Measurements from ENCODE around the gene DNM3. TPM values are rescaled to one million over a fixed set of nuclear protein-coding genes. Genes with fewer than 3 reads are reported as not detected.

The DNM3 gene
- total and polyA plus RNA-seq, 10 of the 15 experiments (the other 5 are each of a cell fraction or from before 2014, with no cell fraction given), result 0.03 to 1.5 (median 0.08) TPM; not detected in 3

GRCh38 chr1:172134087-172134731 lies 292.9 kb downstream of the DNM3 start (continued):
- TF ChIP-seq E4F1 (IDR thresholded peaks at IDR 0.05; ENCODE audit: borderline replicate concordance, partially characterized antibody) (no peak), SMAD1 (IDR thresholded peaks at IDR 0.05; ENCODE audit: low read depth, partially characterized antibody) (no peak), ZNF384 (IDR thresholded peaks at IDR 0.05; ENCODE audit: borderline replicate concordance, low read depth, low read length) (no peak)

DNA sequence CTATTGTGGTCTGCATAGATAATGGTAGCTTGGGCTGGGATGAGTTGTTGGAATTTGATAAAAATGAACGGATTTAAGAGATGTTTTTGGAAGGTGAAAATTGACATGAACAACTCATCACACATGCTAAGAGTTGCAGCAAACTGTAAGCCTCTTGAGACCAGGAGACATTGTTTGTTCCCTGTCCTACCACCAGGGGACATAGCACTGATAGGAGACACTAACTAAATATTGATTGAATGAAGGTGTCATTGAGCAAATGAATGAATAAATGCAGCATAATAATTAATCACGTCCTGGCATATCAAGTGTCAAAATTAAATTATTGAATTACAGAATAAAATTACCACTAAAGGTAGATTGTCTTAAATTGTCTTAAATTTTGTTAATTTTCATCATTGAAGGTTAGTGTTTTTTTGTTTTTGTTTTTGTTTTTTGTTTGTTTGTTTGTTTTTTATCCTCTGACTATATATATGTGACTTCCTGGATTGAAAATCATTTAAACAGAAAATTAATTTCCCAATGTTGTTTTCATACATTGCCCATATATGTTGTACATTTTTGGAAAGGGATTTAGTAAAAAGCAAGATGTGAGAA lies 293.9 kb downstream of the DNM3 start:
- FAIRE-seq (no peak), ATAC-seq (peak; percentile 62)
- TF ChIP-seq JUND (IDR thresholded peaks at IDR 0.05; ENCODE audit: low read depth, low read length), result no peak
- no peak for TF ChIP-seq RELB (IDR thresholded peaks at IDR 0.05; ENCODE audit: low read depth)
- no peak for TF ChIP-seq MTA2 (IDR thresholded peaks at IDR 0.05; ENCODE audit: low read depth)
- no peak for TF ChIP-seq E2F8 (IDR thresholded peaks at IDR 0.05; ENCODE audit: low read depth, partially characterized antibody)
- TF ChIP-seq YY1 (IDR thresholded peaks at IDR 0.05; ENCODE audit: low read depth, low read length), result 0 out of 2 replicates have a peak, but pooled peaks have one; percentile 20
- no peak for TF ChIP-seq ELK1 (IDR thresholded peaks at IDR 0.05; ENCODE audit: low read depth, low read length)
- TF ChIP-seq, protein P1, sequence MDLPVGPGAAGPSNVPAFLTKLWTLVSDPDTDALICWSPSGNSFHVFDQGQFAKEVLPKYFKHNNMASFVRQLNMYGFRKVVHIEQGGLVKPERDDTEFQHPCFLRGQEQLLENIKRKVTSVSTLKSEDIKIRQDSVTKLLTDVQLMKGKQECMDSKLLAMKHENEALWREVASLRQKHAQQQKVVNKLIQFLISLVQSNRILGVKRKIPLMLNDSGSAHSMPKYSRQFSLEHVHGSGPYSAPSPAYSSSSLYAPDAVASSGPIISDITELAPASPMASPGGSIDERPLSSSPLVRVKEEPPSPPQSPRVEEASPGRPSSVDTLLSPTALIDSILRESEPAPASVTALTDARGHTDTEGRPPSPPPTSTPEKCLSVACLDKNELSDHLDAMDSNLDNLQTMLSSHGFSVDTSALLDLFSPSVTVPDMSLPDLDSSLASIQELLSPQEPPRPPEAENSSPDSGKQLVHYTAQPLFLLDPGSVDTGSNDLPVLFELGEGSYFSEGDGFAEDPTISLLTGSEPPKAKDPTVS (IDR thresholded peaks at IDR 0.05; ENCODE audit: low read depth, low read length), result no peak

More for the DNA sequence above, 293.9 kb downstream of the DNM3 start:
- BruUV-seq (replicated peaks), result no TSS peak
- in situ Hi-C loops (cut with MboI), result no loop called here
- ChIA-PET POLR2A (no interaction called here), SMC1A (ENCODE audit: uncharacterized antibody, unreplicated experiment) (interaction anchor here (0.9 to 6.1 kb wide), 8 partner anchors 8 to 264 kb away, joined by 3 to 39 read pairs (median 4); no protein-coding TSS in a partner anchor), RAD21 (ENCODE audit: unreplicated experiment) (interaction anchor here (1.0 to 4.3 kb wide), 4 partner anchors 46 to 264 kb away, joined by 5 to 24 read pairs (median 6); no protein-coding TSS in a partner anchor), CTCF (interaction anchor here (0.6 to 4.3 kb wide), 14 partner anchors 9 to 295 kb away, joined by 3 to 27 read pairs (median 4); partner anchors contain the start of gene C1orf105)
- no peaks in the 10 kb centered on the region for H3K4me1 ChIP-seq (ENCODE audit: control insufficient read depth, insufficient read depth, low read length)
- H3K4me2 ChIP-seq (ENCODE audit: control insufficient read depth, insufficient read depth), result no peak overlapping the region
- no peaks in the 10 kb centered on the region for H4K20me1 ChIP-seq (ENCODE audit: control insufficient read depth, insufficient read depth)
- H3K4me3 ChIP-seq, result no peak overlapping the region
- H3K27ac ChIP-seq (ENCODE audit: control insufficient read depth, insufficient read depth), result no peak overlapping the region
- H3K36me3 ChIP-seq (ENCODE audit: control insufficient read depth in 2 of 2, insufficient read depth in 2 of 2, low read length in 1 of 2), result no peaks in the 10 kb centered on the region
- 3% methylated on average over 2 of the region's 2 CpGs for WGBS (ENCODE audit: insufficient coverage, insufficient replicate concordance, low lambda C conversion rate, missing lambda C conversion rate)
- no peaks in the 10 kb centered on the region for H3K27me3 ChIP-seq (replicated peaks in 1 of 2; ENCODE audit: control insufficient read depth in 2 of 2, insufficient read depth in 2 of 2, low read length in 1 of 2)
- H3K9ac ChIP-seq (ENCODE audit: control insufficient read depth, insufficient read depth, low read length), result no peak overlapping the region
- intact Hi-C loops (cut with micrococcal nuclease; ENCODE audit: unreplicated experiment), result loop anchor here (2.0 kb wide), 2 partner anchors 46 to 264 kb away; no protein-coding TSS in a partner anchor
- H2AFZ ChIP-seq (ENCODE audit: control insufficient read depth, low read depth, low read length), result no peak overlapping the region
- no peaks in the 10 kb centered on the region; the same call in 2 of the 3 replicates for H3K9me3 ChIP-seq (replicated peaks; ENCODE audit: control insufficient read depth, insufficient read depth, low read length)
- no peak for DNase-seq (ENCODE audit: low read depth, low spot score)
- no peaks in the 10 kb centered on the region for H3K79me2 ChIP-seq (ENCODE audit: control insufficient read depth, insufficient read depth, low read length)

All from GM12878 (cell line).